ENCODE data around the gene NLRP9. TPM values are rescaled to one million over a fixed set of nuclear protein-coding genes. Genes with fewer than 3 reads are reported as not detected.

NLRP9 gene
- total RNA-seq, 2 experiments from 2014 or later, result not detected

DNA sequence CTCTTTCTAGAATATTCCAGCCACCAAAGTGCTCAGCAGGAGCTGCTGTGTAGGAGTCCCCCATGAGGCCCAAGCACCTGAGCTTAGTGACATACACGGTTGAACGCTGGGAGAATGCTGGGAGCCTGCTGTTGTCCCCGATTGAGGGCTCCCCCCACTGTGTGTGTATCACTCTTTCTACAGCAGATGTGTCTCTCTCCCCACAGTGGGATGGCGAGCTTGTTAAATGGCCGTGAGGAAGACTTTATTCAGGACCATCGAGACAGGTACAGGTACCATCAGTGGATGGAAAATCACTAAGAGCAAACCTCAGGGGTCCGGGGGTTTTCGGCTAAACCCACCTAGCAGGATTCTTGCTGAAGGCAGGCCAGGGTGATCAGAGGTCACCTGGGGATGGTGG is 40.5 kb downstream of the NLRP9 start:
- H3K27ac Mint-ChIP-seq, result no peak overlapping the region

GRCh38 chr19:55697069-55697440 is 41.1 kb downstream of the NLRP9 start:
- H3K27me3 Mint-ChIP-seq, result no peaks in the 10 kb centered on the region
- H3K4me3 Mint-ChIP-seq, result no peak overlapping the region
- TF ChIP-seq CTCF (IDR thresholded peaks at IDR 0.05), result no peak
- H3K9me3 Mint-ChIP-seq, result no peaks in the 10 kb centered on the region
- ATAC-seq, result no peak
- peaks cover 16% of the 10 kb centered on the region for H3K36me3 Mint-ChIP-seq (ENCODE audit: low read depth)
- ChIA-PET CTCF (no interaction called here), POLR2A (interaction anchor here (0.6 kb wide), 1 partner anchor 29 kb away, joined by 3 read pairs; no protein-coding TSS in a partner anchor)
- no peak overlapping the region for H3K27ac Mint-ChIP-seq
- DNase-seq, result no peak
- no peaks in the 10 kb centered on the region for H3K4me1 Mint-ChIP-seq (ENCODE audit: low read depth)
- intact Hi-C loops (cut with micrococcal nuclease), result no loop called here

More for the DNA sequence above, 40.5 kb downstream of the NLRP9 start:
- no peaks in the 10 kb centered on the region for H3K27me3 Mint-ChIP-seq
- peaks cover 16% of the 10 kb centered on the region for H3K36me3 Mint-ChIP-seq (ENCODE audit: low read depth)
- ATAC-seq (no peak), DNase-seq (no peak)
- H3K4me3 Mint-ChIP-seq, result no peak overlapping the region
- no peak for TF ChIP-seq CTCF (IDR thresholded peaks at IDR 0.05)
- no peaks in the 10 kb centered on the region for H3K9me3 Mint-ChIP-seq
- H3K4me1 Mint-ChIP-seq (ENCODE audit: low read depth), result no peaks in the 10 kb centered on the region
- ChIA-PET POLR2A (no interaction called here), CTCF (no interaction called here)
- intact Hi-C loops (cut with micrococcal nuclease), result no loop called here

- no peak overlapping the region for H3K4me3 Mint-ChIP-seq
- no peaks in the 10 kb centered on the region for H3K9me3 Mint-ChIP-seq
- DNase-seq, result no peak
- no peaks in the 10 kb centered on the region for H3K4me1 Mint-ChIP-seq (ENCODE audit: low read depth)
- CTCF ChIA-PET, result no interaction called here
- TF ChIP-seq CTCF (IDR thresholded peaks at IDR 0.05), result no peak
- H3K27ac Mint-ChIP-seq, result no peak overlapping the region
- peaks cover 16% of the 10 kb centered on the region for H3K36me3 Mint-ChIP-seq (ENCODE audit: low read depth)
- ATAC-seq, result no peak
- intact Hi-C loops (cut with micrococcal nuclease), result no loop called here
- H3K27me3 Mint-ChIP-seq, result no peaks in the 10 kb centered on the region
- POLR2A ChIA-PET, result interaction anchor here (0.6 kb wide), 1 partner anchor 28 kb away, joined by 3 read pairs; no protein-coding TSS in a partner anchor
These were observed 41.7 kb downstream of the NLRP9 start for GRCh38 chr19:55696301-55697068.

DNA sequence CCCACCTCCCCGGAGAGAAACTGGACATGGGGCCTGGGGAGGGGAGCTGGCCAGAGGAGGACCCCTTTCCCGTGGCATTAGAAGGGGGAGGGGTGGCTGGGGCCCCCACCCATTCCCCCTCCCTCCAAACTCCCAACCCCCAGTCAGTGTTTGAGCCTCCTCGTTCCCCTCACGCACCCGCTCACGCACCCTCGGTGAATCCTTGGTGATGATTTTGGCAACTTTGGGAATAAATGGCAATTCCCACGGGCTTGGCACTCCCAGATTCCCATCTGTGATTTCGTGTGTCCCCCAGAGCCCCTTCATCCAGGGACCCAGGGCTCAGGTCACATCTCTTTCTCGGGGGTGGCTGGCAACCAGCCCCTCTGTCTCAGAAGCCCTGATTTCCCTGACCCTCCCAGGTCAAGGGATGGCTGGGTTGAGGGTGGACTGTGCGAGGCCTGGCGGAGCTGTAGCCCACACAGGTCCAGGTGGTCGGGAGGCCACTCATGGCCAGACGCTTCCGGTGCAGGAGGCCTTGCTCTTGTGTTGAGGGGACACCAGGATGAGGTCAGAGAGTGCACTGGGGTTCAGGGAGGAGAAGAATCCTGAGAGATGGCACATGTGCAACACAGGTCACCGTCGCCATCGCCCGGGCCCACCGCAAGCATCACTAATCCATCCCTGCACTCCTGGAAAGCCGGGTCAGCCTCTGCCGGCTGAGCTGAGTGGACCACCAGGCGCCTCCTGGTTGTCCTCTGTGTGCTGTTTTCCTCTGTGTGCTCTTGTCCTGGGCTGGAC is 42.5 kb downstream of the NLRP9 start:
- no peaks in the 10 kb centered on the region for H3K27me3 Mint-ChIP-seq
- no peak overlapping the region for H3K27ac Mint-ChIP-seq
- intact Hi-C loops (cut with micrococcal nuclease), result no loop called here
- no peaks in the 10 kb centered on the region for H3K4me1 Mint-ChIP-seq (ENCODE audit: low read depth)
- DNase-seq (no peak), ATAC-seq (no peak)
- ChIA-PET CTCF (no interaction called here), POLR2A (no interaction called here)
- H3K9me3 Mint-ChIP-seq, result no peaks in the 10 kb centered on the region
- H3K36me3 Mint-ChIP-seq (ENCODE audit: low read depth), result peaks cover 15% of the 10 kb centered on the region
- TF ChIP-seq CTCF (IDR thresholded peaks at IDR 0.05), result no peak
- H3K4me3 Mint-ChIP-seq, result no peak overlapping the region

All from activated CD8-positive, alpha-beta T cell treated with anti-CD3 and anti-CD28 coated beads for 36 hours (primary cell).